Trophoblast cell (in vitro differentiated cells and primary cell): ENCODE data around the gene TUBGCP4.
A peak's percentile ranks its signal among the peaks of the same experiment; 100 is the strongest.

Source experiments
- DNase-seq, 2 donors: peaks; one replicate each; pipeline ENCODE4 v3.0.0-alpha.2; 2016
- H2AFZ ChIP-seq: 2 replicates; pipeline ENCODE4 v1.6.1; 2013; ENCODE audit warnings: low read length, moderate library complexity, mild to moderate bottlenecking; ENCODE audit not compliant: insufficient read depth, poor library complexity
- H2AK5ac ChIP-seq: 2 replicates; pipeline ENCODE4 v1.6.1; 2013; ENCODE audit warnings: mild to moderate bottlenecking, low read length
- H2BK120ac ChIP-seq: 2 replicates; pipeline ENCODE4 v1.6.1; 2013; ENCODE audit warnings: low read length, mild to moderate bottlenecking, moderate library complexity; ENCODE audit not compliant: insufficient read depth, poor library complexity
- H2BK12ac ChIP-seq: 2 replicates; pipeline ENCODE4 v1.6.1; 2013; ENCODE audit warnings: mild to moderate bottlenecking, low read length, moderate library complexity
- H2BK5ac ChIP-seq: 2 replicates; pipeline ENCODE4 v1.6.1; 2013; ENCODE audit warnings: low read length, low read depth, moderate library complexity, mild to moderate bottlenecking; ENCODE audit not compliant: poor library complexity
- H3K14ac ChIP-seq: 2 replicates; pipeline ENCODE4 v1.6.1; 2013; ENCODE audit warnings: mild to moderate bottlenecking, low read length
- H3K18ac ChIP-seq: 2 replicates; pipeline ENCODE4 v1.6.1; 2013; ENCODE audit warnings: mild to moderate bottlenecking, low read length
- H3K23ac ChIP-seq: 2 replicates; pipeline ENCODE4 v1.6.1; 2013; ENCODE audit warnings: low read length
- H3K27ac ChIP-seq: 2 replicates; pipeline ENCODE4 v1.5.1; 2013; ENCODE audit warnings: low read depth, mild to moderate bottlenecking, inconsistent platforms, low read length, moderate library complexity
- H3K27me3 ChIP-seq: 2 replicates; pipeline ENCODE4 v1.6.1; 2013; ENCODE audit warnings: inconsistent platforms, mild to moderate bottlenecking, low read length, moderate library complexity; ENCODE audit not compliant: insufficient read depth
- H3K36me3 ChIP-seq, 2 experiments: 1 replicate in 1 of 2; 2 replicates in 1 of 2; pipeline ENCODE4 v1.6.1; 2013; ENCODE audit warnings: low read length in 2 of 2, mild to moderate bottlenecking in 2 of 2, moderate library complexity in 1 of 2; ENCODE audit not compliant: insufficient read depth in 2 of 2, control insufficient read depth in 1 of 2
- H3K4ac ChIP-seq: 2 replicates; pipeline ENCODE4 v1.6.1; 2013; ENCODE audit warnings: low read depth, mild to moderate bottlenecking, low read length, moderate library complexity
- H3K4me1 ChIP-seq, 2 experiments: 1 replicate in 1 of 2; 2 replicates in 1 of 2; pipeline ENCODE4 v1.6.1; 2013; ENCODE audit warnings: low read length in 2 of 2, mild to moderate bottlenecking in 2 of 2, moderate library complexity in 1 of 2; ENCODE audit not compliant: insufficient read depth in 2 of 2, control insufficient read depth in 1 of 2
- H3K4me2 ChIP-seq: 2 replicates; pipeline ENCODE4 v1.6.1; 2013; ENCODE audit warnings: inconsistent platforms, mild to moderate bottlenecking, low read length, moderate library complexity
- H3K4me3 ChIP-seq: 2 replicates; pipeline ENCODE4 v1.5.1; 2013; ENCODE audit warnings: mild to moderate bottlenecking, low read depth, low read length, inconsistent platforms
- H3K79me1 ChIP-seq: one replicate; pipeline ENCODE4 v1.6.1; 2013; ENCODE audit warnings: low read length
- H3K79me2 ChIP-seq: 2 replicates; pipeline ENCODE4 v1.6.1; 2013; ENCODE audit warnings: low read length, mild to moderate bottlenecking; ENCODE audit not compliant: control insufficient read depth, insufficient read depth, poor library complexity
- H3K9ac ChIP-seq: 2 replicates; pipeline ENCODE4 v1.6.1; 2013; ENCODE audit warnings: mild to moderate bottlenecking, low read length
- H3K9me3 ChIP-seq: 2 replicates; pipeline ENCODE4 v1.6.1; 2013; ENCODE audit warnings: low read depth, mild to moderate bottlenecking, control low read depth, inconsistent platforms, low read length; ENCODE audit not compliant: insufficient read depth
- H4K12ac ChIP-seq: 2 replicates; pipeline ENCODE4 v1.6.1; 2013; ENCODE audit warnings: low read depth, mild to moderate bottlenecking, low read length, moderate library complexity
- H4K8ac ChIP-seq: 2 replicates; pipeline ENCODE4 v1.6.1; 2013; ENCODE audit warnings: low read depth, mild to moderate bottlenecking, low read length, moderate library complexity
- H4K91ac ChIP-seq: one replicate; pipeline ENCODE4 v1.6.1; 2013; ENCODE audit warnings: low read depth, mild to moderate bottlenecking, low read length, moderate library complexity
- WGBS: extraction: QIAGEN DNeasy Blood & Tissue Kit; methylation state at CpG from one replicate; pipeline ENCODE4 v1.1.7; 2013; ENCODE audit warnings: missing lambda C conversion rate; ENCODE audit not compliant: insufficient read length, insufficient coverage; ENCODE audit errors: extremely low coverage; 5-methylcytosine and 5-hydroxymethylcytosine counted together

TUBGCP4 gene

DNA sequence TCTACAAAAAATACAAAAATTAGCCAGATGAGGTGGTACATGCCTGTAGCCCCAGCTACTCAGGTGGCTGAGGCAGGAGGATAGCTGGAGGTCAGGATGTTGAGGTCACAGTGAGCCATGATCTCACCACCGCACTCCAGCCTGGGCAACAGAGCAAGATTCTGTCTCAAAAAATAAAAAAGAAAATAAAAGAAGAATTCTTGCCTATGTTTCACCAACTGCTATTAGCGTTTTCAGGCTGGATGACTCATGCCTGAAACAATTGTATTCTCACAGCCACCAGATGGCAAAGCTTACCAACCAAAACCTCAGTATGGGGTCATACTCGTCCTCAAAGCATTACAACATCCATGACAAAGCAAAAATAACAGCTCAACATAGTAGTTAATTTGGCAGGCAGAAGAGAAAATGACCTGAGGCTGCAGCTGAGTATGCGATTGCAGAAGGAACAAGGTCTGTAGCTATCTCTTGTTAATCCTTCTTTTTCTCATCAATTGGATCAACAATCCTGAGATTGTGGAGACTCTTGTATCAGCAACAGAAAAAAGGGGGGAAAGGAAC is 69.9 kb downstream of the TUBGCP4 start:
- no peaks in the 10 kb centered on the region for H3K4me1 ChIP-seq
- H2BK5ac ChIP-seq, result no peak overlapping the region
- H2BK12ac ChIP-seq, result no peak overlapping the region
- H3K18ac ChIP-seq, result no peak overlapping the region
- peaks cover 21 to 28% of the 10 kb centered on the region in 2 experiments for H3K36me3 ChIP-seq
- no peak overlapping the region for H3K4me3 ChIP-seq
- H3K4me2 ChIP-seq, result no peak overlapping the region
- no peak overlapping the region for H3K14ac ChIP-seq
- H3K79me2 ChIP-seq, result no peaks in the 10 kb centered on the region
- H3K4ac ChIP-seq, result no peak overlapping the region
- H3K23ac ChIP-seq, result no peak overlapping the region
- H2BK120ac ChIP-seq, result peak overlapping the region; percentile 6
- peak overlapping the region; percentile 18 for H4K91ac ChIP-seq
- no peaks in the 10 kb centered on the region for H3K9me3 ChIP-seq
- DNase-seq, result peak; percentile 77 to 96
- H4K8ac ChIP-seq, result no peak overlapping the region
- no peak overlapping the region for H2AFZ ChIP-seq
- no CpG with 5 or more reads among the region's 4 CpGs for WGBS
- H3K27me3 ChIP-seq, result no peaks in the 10 kb centered on the region
- H4K12ac ChIP-seq, result no peak overlapping the region
- no peaks in the 10 kb centered on the region for H3K79me1 ChIP-seq
- no peak overlapping the region for H2AK5ac ChIP-seq
- H3K27ac ChIP-seq, result no peak overlapping the region
- no peak overlapping the region for H3K9ac ChIP-seq

GRCh38 chr15:43441316-43441715 is 70.4 kb downstream of the TUBGCP4 start:
- Histone ChIP-seq H3K23ac (no peak overlapping the region), H4K91ac (no peak overlapping the region), H3K4me2 (no peak overlapping the region), H3K9ac (no peak overlapping the region), H3K27me3 (no peaks in the 10 kb centered on the region), H3K4me1 (no peaks in the 10 kb centered on the region), H3K18ac (no peak overlapping the region), H3K79me1 (no peaks in the 10 kb centered on the region), H2BK120ac (no peak overlapping the region), H2BK5ac (no peak overlapping the region), H3K9me3 (no peaks in the 10 kb centered on the region), H3K36me3 (peaks cover 19 to 25% of the 10 kb centered on the region in 2 experiments), H2AFZ (no peak overlapping the region), H3K4ac (no peak overlapping the region), H3K4me3 (no peak overlapping the region), H2BK12ac (no peak overlapping the region), H3K27ac (no peak overlapping the region), H3K14ac (no peak overlapping the region), H4K8ac (no peak overlapping the region), H2AK5ac (no peak overlapping the region), H4K12ac (no peak overlapping the region), H3K79me2 (no peaks in the 10 kb centered on the region)
- peak in 1 of 2 donors; percentile 41 for DNase-seq

GRCh38 chr15:43446344-43446743 is 75.4 kb downstream of the TUBGCP4 start:
- Histone ChIP-seq H4K91ac (no peak overlapping the region), H2BK5ac (no peak overlapping the region), H3K4me3 (no peak overlapping the region), H4K12ac (no peak overlapping the region), H3K4ac (no peak overlapping the region), H3K23ac (no peak overlapping the region), H3K79me2 (no peaks in the 10 kb centered on the region), H2AFZ (no peak overlapping the region), H3K14ac (no peak overlapping the region), H3K27ac (no peak overlapping the region), H2AK5ac (no peak overlapping the region), H3K9me3 (no peaks in the 10 kb centered on the region), H3K27me3 (no peaks in the 10 kb centered on the region), H3K18ac (no peak overlapping the region), H2BK120ac (no peak overlapping the region), H4K8ac (no peak overlapping the region), H2BK12ac (no peak overlapping the region), H3K79me1 (no peaks in the 10 kb centered on the region), H3K9ac (no peak overlapping the region), H3K36me3 (peaks cover 10 to 13% of the 10 kb centered on the region in 2 experiments), H3K4me1 (no peaks in the 10 kb centered on the region), H3K4me2 (no peak overlapping the region)
- no CpG with 5 or more reads among the region's 2 CpGs for WGBS
- DNase-seq, result no peak

DNA sequence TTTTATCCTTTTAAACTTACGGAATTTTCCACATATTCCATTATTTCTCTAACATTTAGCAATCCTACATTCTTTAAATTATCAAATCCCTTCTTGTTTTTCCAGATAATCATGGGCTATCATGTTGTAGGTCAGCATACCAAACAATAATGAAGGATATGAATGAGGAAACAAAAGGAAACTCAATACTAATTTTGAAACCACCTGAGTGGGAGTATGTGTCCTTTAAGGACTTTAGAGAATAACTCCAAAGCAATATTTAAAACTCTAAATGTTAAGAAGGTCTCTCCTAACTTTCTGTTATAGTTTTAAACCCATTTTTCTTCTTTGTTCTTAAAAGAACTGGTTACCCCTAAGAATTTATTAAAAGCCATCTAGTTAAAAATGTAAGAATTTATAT is 79.1 kb downstream of the TUBGCP4 start:
- H3K27ac ChIP-seq, result no peak overlapping the region
- no peaks in the 10 kb centered on the region for H3K79me2 ChIP-seq
- WGBS, result 100% methylated on average over 1 of the region's 1 CpG
- no peak overlapping the region for H2AFZ ChIP-seq
- no peak overlapping the region for H4K12ac ChIP-seq
- no peak overlapping the region for H3K18ac ChIP-seq
- no peak overlapping the region for H2AK5ac ChIP-seq
- no peaks in the 10 kb centered on the region for H3K27me3 ChIP-seq
- no peak overlapping the region for H2BK120ac ChIP-seq
- no peaks in the 10 kb centered on the region for H3K4me1 ChIP-seq
- DNase-seq, result peak in 1 of 2 donors; percentile 45
- no peak overlapping the region for H4K91ac ChIP-seq
- H4K8ac ChIP-seq, result no peak overlapping the region
- H3K4me3 ChIP-seq, result no peak overlapping the region
- H3K4me2 ChIP-seq, result no peak overlapping the region
- H3K36me3 ChIP-seq, result peaks cover 8 to 18% of the 10 kb centered on the region in 2 experiments
- no peak overlapping the region for H3K9ac ChIP-seq
- H3K79me1 ChIP-seq, result no peaks in the 10 kb centered on the region
- H3K14ac ChIP-seq, result no peak overlapping the region
- H3K23ac ChIP-seq, result no peak overlapping the region
- H2BK12ac ChIP-seq, result no peak overlapping the region
- no peak overlapping the region for H2BK5ac ChIP-seq
- no peak overlapping the region for H3K4ac ChIP-seq
- no peaks in the 10 kb centered on the region for H3K9me3 ChIP-seq
